ENCODE data around the gene ST8SIA3. TPM values are rescaled to one million over a fixed set of nuclear protein-coding genes. Genes with fewer than 3 reads are reported as not detected.

ST8SIA3 gene
- total RNA-seq, 6 donors from 2014 or later: under 0.01 TPM; not detected in 5

DNA sequence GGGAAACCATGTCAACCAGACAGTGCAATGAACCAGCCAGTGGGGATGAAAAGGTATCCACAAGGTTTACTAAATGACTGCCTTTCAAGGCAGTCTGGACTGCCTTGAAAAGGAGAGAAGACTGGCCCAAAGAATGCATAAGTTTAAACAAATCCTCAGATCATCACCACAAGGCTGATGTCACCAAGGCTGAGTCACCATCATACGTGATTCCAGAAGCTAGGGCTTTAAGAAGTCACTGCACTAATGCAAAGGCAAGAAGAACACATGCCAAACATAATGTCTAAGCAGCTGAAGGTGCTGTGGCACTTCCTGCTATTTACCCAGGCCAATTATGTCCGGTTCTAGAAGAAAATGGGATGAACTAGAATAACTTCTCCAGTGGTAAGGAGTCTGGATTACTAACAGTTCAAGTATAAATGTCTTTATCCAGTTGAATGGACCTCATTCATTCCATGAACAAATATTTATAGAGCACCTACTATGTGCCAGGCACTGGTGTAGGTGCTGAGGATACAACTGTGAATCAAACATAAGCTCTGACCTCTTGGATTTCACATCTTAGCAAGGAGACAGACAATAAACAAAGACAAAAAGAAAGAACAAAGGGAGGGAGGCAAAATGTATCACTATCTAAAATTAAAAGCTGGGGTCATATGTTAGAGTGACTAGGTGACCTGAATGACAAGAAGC, 45.2 kb downstream of the ST8SIA3 start:
- H3K36me3 ChIP-seq: no peaks in the 10 kb centered on the region
- no peaks in the 10 kb centered on the region for H3K4me1 ChIP-seq
- 64 to 71% methylated on average over 2 of the region's 2 CpGs for WGBS, 2 donors
- no peak for ATAC-seq (ENCODE audit: low FRiP score in 2 of 2)
- TF ChIP-seq CTCF (IDR thresholded peaks at IDR 0.05) (no peak), POLR2AphosphoS5 (IDR thresholded peaks at IDR 0.05) (no peak), EP300 (IDR thresholded peaks at IDR 0.05) (no peak), POLR2A (IDR thresholded peaks at IDR 0.05) (no peak)
- H3K27me3 ChIP-seq: no peaks in the 10 kb centered on the region
- DNase-seq: no peak
- H3K4me3 ChIP-seq: no peak overlapping the region
- no peak overlapping the region for H3K27ac ChIP-seq
- peaks cover 0 to 3% (median 0%) of the 10 kb centered on the region in 4 donors for H3K9me3 ChIP-seq

GRCh38 chr18:57404345-57404744, 52.0 kb downstream of the ST8SIA3 start:
- TF ChIP-seq EP300 (IDR thresholded peaks at IDR 0.05): no peak
- no peak for TF ChIP-seq POLR2AphosphoS5 (IDR thresholded peaks at IDR 0.05)
- TF ChIP-seq CTCF (IDR thresholded peaks at IDR 0.05): no peak
- TF ChIP-seq POLR2A (IDR thresholded peaks at IDR 0.05): no peak
- no peak for DNase-seq
- Histone ChIP-seq H3K4me1 (no peaks in the 10 kb centered on the region), H3K4me3 (no peak overlapping the region), H3K27me3 (no peaks in the 10 kb centered on the region), H3K9me3 (no peaks in the 10 kb centered on the region), H3K36me3 (no peaks in the 10 kb centered on the region), H3K27ac (no peak overlapping the region)
- no peak for ATAC-seq (ENCODE audit: low FRiP score in 2 of 2)

DNA sequence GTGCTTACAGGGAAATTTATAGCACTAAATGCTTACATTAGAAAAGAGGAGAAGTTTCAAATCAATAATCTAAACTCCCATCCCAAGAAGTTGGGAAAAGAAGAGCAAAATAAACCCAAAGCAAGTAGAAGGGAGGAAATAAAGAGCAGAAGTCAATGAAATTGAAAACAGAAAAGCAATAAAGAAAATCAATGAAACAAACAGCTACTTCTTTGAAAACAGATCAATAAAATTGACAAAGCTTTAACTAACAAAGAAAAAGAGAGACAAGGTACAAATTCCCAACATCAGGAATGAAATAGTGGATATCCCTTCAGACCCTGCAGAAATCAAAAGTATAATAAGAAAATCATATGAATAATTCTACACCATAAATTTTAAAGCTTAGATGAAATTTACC, 57.3 kb downstream of the ST8SIA3 start:
- Histone ChIP-seq H3K36me3 (no peaks in the 10 kb centered on the region), H3K27me3 (no peaks in the 10 kb centered on the region), H3K9me3 (no peaks in the 10 kb centered on the region), H3K4me3 (no peak overlapping the region), H3K4me1 (no peaks in the 10 kb centered on the region), H3K27ac (no peak overlapping the region)
- DNase-seq (no peak), ATAC-seq (ENCODE audit: low FRiP score in 2 of 2) (no peak)
- TF ChIP-seq CTCF (IDR thresholded peaks at IDR 0.05) (no peak), POLR2A (IDR thresholded peaks at IDR 0.05) (no peak), POLR2AphosphoS5 (IDR thresholded peaks at IDR 0.05) (no peak), EP300 (IDR thresholded peaks at IDR 0.05) (no peak)

DNA sequence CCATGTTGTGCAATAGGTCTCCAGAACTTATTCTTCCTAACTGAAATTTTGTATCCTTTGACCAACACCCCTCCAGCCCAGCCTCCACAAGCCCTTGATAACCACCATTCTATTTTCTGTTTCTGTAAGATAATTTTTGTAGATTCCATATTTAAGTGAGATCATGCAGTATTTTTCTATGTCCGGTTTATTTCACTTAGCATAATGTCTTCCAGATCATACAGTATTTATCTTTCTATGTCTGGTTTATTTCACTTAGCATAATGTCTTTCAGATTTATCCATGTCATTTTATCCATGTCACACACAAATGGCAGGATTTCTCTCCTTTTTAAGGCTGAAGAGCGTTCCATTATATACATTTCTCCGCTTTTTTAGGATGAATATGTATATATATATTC, 58.4 kb downstream of the ST8SIA3 start:
- Histone ChIP-seq H3K4me1 (no peaks in the 10 kb centered on the region), H3K27me3 (no peaks in the 10 kb centered on the region), H3K4me3 (no peak overlapping the region), H3K27ac (no peak overlapping the region), H3K9me3 (no peaks in the 10 kb centered on the region), H3K36me3 (no peaks in the 10 kb centered on the region)
- WGBS, 2 donors: 63 to 64% methylated on average over 3 of the region's 3 CpGs
- ATAC-seq (ENCODE audit: low FRiP score in 2 of 2) (no peak), DNase-seq (no peak)
- TF ChIP-seq POLR2A (IDR thresholded peaks at IDR 0.05): no peak
- TF ChIP-seq CTCF (IDR thresholded peaks at IDR 0.05): no peak
- TF ChIP-seq EP300 (IDR thresholded peaks at IDR 0.05): no peak
- no peak for TF ChIP-seq POLR2AphosphoS5 (IDR thresholded peaks at IDR 0.05)

- TF ChIP-seq POLR2A (IDR thresholded peaks at IDR 0.05): no peak
- no peak for TF ChIP-seq EP300 (IDR thresholded peaks at IDR 0.05)
- TF ChIP-seq CTCF (IDR thresholded peaks at IDR 0.05): no peak
- TF ChIP-seq POLR2AphosphoS5 (IDR thresholded peaks at IDR 0.05): no peak
- 85 to 89% methylated on average over 4 of the region's 4 CpGs for WGBS, 2 donors
- DNase-seq (no peak), ATAC-seq (ENCODE audit: low FRiP score in 2 of 2) (no peak)
- no peak overlapping the region for H3K4me3 ChIP-seq
- H3K4me1 ChIP-seq: no peaks in the 10 kb centered on the region
- peaks cover 0 to 5% (median 0%) of the 10 kb centered on the region in 4 donors for H3K9me3 ChIP-seq
- no peaks in the 10 kb centered on the region for H3K36me3 ChIP-seq
- H3K27ac ChIP-seq: no peak overlapping the region
- H3K27me3 ChIP-seq: no peaks in the 10 kb centered on the region
These were observed 64.2 kb downstream of the ST8SIA3 start for GRCh38 chr18:57416542-57416941.

All from upper lobe of left lung (tissue), 6 donors.